Stimulated activated naive CD4-positive, alpha-beta T cell treated with Interleukin-2 at 50 U/mL for 16 hours (primary cell): ENCODE results near the gene PRKCD.

Experiments
- DNase-seq: peaks from one replicate; lab custom pipeline; 2025; lab: John Stamatoyannopoulos, UW

PRKCD gene

DNA sequence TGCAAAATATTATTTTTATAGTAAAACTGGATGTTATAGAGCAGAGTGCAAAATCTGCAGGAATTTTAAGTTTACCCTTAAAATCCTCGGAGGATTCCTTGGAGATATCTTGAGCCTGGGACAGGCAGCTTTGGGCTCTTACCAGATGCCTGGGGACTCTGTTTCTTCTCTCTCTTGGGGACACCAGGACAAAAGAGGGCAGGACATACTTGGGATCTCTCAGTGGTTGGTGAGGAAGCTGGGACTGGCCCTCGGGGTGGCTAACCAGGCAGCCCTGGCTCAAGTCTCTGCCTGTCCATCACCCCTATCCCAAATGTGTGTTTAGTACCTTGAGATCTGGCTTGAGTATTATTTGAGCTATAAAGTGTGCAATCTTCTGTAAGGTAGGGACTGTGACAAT, 56.2 kb downstream of the PRKCD start:
- DNase-seq: no peak

DNA sequence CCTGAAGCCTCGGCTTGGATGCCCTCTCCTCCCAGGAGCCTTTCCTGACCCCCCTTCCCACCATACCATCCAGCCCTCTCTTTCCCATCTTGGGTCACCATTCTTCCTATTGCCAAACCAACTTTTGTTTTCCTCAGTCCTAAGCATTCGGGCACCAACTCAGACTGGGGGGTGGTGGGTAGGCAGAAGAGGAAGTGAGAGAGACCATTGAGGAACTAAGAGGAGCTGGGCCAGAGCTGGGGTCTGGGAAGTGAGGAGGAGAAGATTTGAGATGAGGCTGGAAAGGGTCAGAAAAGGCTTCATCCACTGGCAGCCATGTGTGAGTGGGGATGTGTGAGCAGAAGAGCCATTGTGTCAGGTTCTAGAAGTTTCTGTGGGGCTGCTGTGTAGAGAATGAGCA, 57.1 kb downstream of the PRKCD start:
- DNase-seq: no peak

DNA sequence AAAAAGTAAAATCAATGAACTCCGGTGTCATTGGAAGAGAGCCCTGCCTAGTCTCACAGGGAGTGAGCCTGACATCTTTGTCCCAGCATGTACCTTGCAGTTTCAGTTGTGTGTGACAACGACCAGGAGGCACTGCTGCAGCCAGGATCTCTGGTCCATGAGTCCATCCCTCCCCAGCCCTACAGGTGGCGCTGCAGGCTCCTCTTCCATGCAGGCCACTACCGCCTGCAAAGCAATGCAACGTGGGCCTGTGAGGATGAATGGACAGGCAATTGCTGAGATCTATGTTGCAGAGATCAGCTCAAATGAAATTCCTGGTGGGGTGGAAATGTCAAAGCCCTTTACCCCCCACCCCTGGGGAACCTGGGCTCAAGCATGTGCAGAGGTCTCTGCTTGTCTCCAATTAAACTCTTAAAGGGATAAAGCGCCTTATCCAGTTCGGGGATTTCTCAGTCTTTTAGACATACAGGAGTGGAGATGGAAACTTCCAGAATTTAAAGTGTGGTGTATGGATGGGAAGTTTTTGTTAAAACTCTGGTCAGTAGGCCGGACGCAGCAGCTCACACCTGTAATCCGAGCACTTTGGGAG, 59.0 kb downstream of the PRKCD start:
- DNase-seq: peak; percentile 70

- no peak for DNase-seq
Observed at GRCh38 chr3:53221345-53221744, 60.3 kb downstream of the PRKCD start.

- DNase-seq: no peak
Observed at GRCh38 chr3:53221827-53222182, 60.8 kb downstream of the PRKCD start.

- DNase-seq: no peak
Observed at GRCh38 chr3:53222183-53222901, 61.3 kb downstream of the PRKCD start.

- DNase-seq: no peak
Observed at GRCh38 chr3:53223025-53223424, 62.0 kb downstream of the PRKCD start.

- DNase-seq: no peak
Observed at GRCh38 chr3:53223541-53223966, 62.5 kb downstream of the PRKCD start.

- DNase-seq: no peak
Observed at GRCh38 chr3:53224026-53224425, 63.0 kb downstream of the PRKCD start.

- DNase-seq: no peak
Observed at GRCh38 chr3:53224536-53224935, 63.5 kb downstream of the PRKCD start.

DNA sequence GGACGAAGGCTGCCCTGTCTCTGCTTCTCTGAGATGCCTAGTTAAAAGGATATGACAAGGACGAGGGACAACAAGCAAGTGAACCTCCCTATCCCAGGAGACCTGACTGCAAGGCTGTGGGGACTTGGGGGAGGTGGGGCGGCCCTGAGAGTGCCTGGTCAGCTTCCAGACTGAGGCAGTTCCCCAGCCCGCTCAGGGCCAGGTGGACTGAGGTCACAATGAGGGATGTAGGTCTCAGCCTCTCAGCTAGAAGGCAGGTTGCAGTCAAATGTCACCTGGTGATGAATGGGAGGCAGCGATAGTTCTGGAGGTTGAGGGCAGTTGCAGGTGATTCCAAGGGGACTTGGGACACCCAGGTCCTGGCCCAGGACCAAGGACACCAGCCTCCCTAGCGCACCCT, 64.2 kb downstream of the PRKCD start:
- DNase-seq: no peak

DNA sequence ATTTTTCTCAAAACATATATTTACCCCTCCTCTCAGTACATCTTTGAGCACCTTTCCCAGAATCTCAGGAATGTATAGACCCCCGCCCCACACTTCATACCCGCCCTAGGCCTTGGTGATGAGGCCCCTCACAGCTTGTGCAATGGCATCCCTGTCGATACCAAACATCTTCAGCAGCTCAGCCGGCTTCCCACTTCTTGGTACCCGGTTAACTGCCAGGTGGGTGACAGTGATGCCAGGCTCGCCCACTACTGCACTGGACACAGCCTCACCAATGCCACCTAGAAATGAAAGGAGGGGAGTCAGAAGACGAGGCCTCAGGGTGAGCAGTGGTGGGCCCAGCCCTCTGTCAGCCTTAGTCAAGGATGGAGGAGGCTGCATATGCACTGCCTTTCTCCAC, 64.6 kb downstream of the PRKCD start:
- DNase-seq: no peak

GRCh38 chr3:53226142-53226840, 65.3 kb downstream of the PRKCD start:
- no peak for DNase-seq

DNA sequence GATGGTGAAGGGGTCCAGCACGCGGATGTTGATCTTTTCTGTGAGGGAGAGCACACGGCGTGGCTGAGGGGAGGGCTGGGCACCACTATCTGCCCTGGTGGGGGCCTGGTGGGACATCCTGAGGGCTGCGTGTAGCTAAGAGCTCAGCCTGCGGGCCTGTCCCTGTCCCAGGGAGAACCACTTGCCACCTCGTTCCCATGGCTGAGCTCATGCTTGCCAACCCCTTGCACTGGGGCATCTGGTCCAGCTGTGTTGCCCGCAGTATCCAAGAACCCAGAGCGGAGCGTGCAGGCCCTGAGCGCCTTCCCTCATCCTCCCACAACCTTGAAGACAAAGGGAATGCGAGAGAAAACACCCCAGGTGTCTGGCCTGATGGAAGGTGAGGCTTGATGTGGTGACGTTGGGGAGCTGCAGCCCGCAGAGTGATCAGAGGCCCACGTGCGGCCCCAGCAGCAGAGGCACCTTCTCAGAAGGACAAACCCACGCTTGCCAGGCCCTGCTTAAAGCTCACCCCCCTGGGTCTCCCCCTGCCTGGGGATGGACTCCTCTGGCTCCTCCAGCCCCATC, 65.9 kb downstream of the PRKCD start:
- no peak for DNase-seq

DNA sequence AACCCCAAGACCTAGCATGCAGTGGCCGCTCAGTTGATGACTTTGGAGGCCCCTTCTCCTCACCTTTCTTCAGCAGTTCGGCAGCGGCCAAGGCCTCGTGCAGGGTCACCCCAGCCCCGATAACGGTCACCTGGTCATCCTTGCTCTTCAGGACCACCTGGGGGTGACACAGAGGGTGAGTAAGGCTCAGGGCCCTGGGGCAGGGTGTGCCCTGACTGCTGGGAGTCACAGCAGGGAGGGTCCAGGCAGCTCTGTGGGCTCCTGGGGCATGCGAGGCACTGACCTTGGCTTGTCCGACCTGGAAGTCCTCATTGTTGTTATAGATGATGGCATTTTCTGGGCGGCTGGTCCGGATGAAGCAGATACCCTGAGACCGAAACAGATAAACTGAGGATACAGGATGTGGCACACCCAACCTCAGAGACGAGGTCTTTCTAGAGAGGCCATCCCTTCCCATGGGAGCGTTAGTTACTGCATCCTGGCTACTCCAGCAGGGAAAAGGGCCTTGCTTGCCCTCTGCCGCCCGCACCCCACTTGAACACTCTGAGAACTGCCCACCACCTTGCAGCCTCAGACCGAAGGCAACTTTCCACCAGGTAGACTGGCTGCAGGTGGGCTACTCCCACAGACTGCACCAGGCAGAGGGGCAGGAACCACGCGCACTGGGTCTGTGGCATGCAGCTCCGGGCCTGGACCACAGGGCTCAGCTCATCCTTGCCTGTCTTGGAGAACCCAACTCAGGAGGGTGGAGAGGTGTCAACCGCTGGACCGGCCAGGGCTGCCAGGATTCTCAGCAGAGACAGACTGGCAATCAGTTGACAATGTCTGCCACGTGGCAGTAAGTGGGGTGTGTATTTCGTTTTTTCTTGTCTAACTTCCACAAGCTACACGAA, 67.2 kb downstream of the PRKCD start:
- no peak for DNase-seq

GRCh38 chr3:53229171-53229570, 68.2 kb downstream of the PRKCD start:
- no peak for DNase-seq

- DNase-seq: no peak
Observed at GRCh38 chr3:53229606-53230005, 68.6 kb downstream of the PRKCD start.

DNA sequence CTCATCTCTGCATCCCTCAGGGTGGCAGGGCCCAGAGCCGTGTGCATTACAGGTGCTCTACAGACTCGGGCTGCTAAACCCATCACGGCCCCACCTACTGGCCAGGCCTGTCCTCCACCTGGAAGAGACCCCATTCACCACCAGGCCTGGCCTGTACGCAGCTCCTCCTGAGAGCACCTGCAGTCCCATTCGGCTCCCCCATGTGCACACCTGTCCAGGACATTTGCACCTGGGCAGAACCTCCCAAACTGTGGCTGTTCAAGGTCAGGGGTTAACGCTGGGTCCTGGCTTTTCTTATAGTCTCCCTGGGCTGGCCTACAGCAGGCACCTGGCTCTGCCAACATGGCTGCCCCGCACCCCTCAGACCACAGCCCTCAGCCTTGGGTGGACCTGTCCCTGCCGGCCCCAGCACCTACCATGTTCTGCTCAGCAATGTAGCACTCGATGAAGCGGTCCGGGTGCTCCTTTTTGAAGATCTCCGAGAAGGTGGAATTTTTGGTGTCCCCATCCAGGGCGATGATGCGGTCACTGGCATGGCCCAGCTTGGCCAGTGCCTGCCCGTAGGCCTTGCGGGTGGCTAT, 69.1 kb downstream of the PRKCD start:
- no peak for DNase-seq

DNA sequence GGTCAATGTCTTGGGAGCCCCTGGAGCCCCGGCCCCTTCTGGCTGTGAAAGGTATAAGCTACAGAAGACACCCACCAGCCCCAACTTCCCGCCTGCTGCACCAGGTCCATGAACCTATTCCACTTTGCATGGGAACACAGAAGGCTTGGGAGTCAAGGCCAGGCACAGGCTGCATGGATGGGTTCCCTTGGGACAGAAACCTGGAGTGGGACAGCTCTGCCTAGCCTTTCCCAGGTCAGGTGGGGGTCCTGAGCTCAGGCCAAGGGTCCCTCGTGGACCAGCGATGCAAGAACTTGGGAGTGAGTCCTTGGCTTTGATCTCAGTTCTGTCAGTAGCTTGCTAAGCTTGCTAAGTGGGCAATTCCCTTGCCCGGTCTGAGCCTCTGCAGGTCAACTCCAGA, 69.8 kb downstream of the PRKCD start:
- no peak for DNase-seq

DNA sequence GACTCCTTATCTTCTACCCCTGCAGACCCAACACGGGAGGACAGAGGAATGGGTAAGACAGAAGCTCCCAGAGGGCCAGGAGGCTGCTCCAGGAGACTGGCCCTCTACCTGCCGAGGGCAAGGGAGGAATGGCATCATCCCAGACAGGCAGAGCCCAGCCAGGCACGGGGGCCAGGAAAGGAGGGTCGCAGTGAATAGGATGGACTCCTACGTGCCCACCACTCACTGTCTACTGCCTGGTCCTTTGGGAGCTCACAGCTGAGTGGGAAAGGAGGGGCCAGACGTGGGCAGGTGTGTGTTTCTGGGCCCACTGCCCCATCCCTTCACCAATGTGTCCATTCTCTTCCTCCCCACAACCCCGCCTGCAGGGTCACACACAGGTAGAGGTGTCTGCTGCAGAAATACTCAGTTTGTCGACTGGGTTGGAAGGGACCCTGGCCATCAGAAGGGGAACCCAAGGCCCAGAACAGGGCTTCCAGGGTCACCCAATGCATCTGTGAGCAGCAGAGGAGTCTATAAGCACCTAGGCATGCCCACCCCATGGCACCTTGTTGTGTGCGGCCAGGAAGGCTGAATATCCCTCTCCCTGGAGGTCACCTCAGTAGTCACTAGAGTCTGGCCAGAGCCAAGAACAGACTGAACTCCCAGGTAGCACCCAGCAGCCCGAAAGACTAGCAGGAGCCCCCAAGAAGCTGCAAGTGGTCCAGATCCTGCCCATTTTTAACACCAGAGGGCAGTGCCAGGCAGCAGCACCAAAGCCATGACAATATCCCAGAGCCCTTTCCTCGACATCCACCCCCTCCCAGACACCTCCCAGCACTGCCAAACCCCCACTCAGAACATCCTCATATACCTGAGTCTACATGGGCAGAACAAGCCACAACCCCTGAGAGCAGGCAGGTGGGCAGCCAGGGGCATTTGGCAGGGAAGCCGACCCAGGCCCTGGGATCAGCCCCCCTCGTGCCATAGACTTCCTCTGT, 70.8 kb downstream of the PRKCD start:
- no peak for DNase-seq
